Measurements from ENCODE around the gene CAMKK2. TPM values are rescaled to one million over a fixed set of nuclear protein-coding genes. Genes with fewer than 3 reads are reported as not detected.
A peak's percentile ranks its signal among the peaks of the same experiment; 100 is the strongest.
"Not testable (repeated sequence)": the region's sequence is repeated elsewhere in the genome, so short reads cannot be mapped to it uniquely, and the experiment has no call there.

Gene CAMKK2
- total RNA-seq, 1 donor from 2014 or later: 38.2 TPM

- no peak overlapping the region for H3K27ac Mint-ChIP-seq
- no peaks in the 10 kb centered on the region for H3K9me3 Mint-ChIP-seq
- no peak for DNase-seq
- peaks cover 11% of the 10 kb centered on the region for H3K4me1 Mint-ChIP-seq
- no peak overlapping the region for H3K4me3 Mint-ChIP-seq
- H3K27me3 Mint-ChIP-seq: no peaks in the 10 kb centered on the region
- H3K36me3 Mint-ChIP-seq (ENCODE audit: low read depth): peaks cover 52% of the 10 kb centered on the region
- intact Hi-C loops (cut with micrococcal nuclease): no loop called here
Measured at GRCh38 chr12:121318121-121318520, 21.6 kb upstream of the CAMKK2 start.

- H3K4me1 Mint-ChIP-seq: peaks cover 14% of the 10 kb centered on the region
- H3K27ac Mint-ChIP-seq: no peak overlapping the region
- H3K9me3 Mint-ChIP-seq: no peaks in the 10 kb centered on the region
- H3K27me3 Mint-ChIP-seq: no peaks in the 10 kb centered on the region
- DNase-seq: no peak
- no peak overlapping the region for H3K4me3 Mint-ChIP-seq
- intact Hi-C loops (cut with micrococcal nuclease): no loop called here
- H3K36me3 Mint-ChIP-seq (ENCODE audit: low read depth): peaks cover 62% of the 10 kb centered on the region
Measured at GRCh38 chr12:121314431-121314830, 17.9 kb upstream of the CAMKK2 start.

DNA sequence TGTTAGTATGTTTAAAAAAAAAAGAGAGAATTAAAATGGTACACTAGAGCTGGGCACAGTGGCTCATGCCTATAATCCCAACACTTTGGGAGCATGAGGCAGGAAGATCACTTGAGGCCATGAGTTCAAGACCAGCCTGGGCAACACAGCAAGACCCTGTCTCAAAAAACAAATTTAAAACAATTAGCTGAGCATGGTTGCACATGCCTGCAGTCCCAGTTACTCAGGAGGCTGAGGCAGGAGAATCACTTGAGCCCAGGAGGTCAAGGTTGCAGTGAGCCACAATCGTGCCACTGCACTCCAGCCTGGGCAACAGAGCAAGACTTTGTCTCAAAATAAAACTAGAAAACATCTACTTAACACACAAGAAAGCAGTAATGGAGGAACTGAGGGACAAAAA lies 13.7 kb upstream of the CAMKK2 start:
- DNase-seq; intact Hi-C loops (cut with micrococcal nuclease); H3K9me3 Mint-ChIP-seq; H3K27me3 Mint-ChIP-seq; H3K4me3 Mint-ChIP-seq: not testable (repeated sequence)
- Mint-ChIP-seq H3K4me1 (peaks cover 14% of the 10 kb centered on the region), H3K36me3 (ENCODE audit: low read depth) (peaks cover 52% of the 10 kb centered on the region), H3K27ac (peak overlapping the region; percentile 41)

DNA sequence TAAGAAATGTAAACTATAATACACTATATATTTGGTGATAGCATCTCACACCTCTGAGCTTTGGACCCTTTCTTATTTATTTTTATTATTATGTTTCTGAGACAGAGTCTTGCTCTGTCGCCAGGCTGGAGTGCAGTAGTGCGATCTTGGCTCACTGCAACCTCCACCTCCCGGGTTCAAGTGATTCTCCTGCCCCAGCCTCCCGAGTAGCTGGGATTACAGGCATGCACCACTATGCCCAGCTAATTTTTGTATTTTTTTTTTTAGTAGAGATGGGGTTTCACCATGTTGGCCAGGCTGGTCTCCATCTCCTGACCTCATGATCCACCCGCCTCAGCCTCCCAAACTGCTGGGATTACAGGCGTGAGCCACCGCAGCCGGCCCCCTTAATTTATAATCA lies 10.9 kb upstream of the CAMKK2 start:
- DNase-seq; H3K9me3 Mint-ChIP-seq; H3K4me3 Mint-ChIP-seq; H3K27ac Mint-ChIP-seq; H3K4me1 Mint-ChIP-seq; H3K27me3 Mint-ChIP-seq; intact Hi-C loops (cut with micrococcal nuclease): not testable (repeated sequence)
- H3K36me3 Mint-ChIP-seq (ENCODE audit: low read depth): peaks cover 36% of the 10 kb centered on the region

- Mint-ChIP-seq H3K4me1 (peaks cover 2% of the 10 kb centered on the region), H3K4me3 (no peak overlapping the region), H3K9me3 (no peaks in the 10 kb centered on the region), H3K27me3 (no peaks in the 10 kb centered on the region), H3K27ac (no peak overlapping the region), H3K36me3 (ENCODE audit: low read depth) (peaks cover 14% of the 10 kb centered on the region)
- intact Hi-C loops (cut with micrococcal nuclease): no loop called here
- DNase-seq: no peak
Measured at GRCh38 chr12:121304306-121304705, 7.8 kb upstream of the CAMKK2 start.

DNA sequence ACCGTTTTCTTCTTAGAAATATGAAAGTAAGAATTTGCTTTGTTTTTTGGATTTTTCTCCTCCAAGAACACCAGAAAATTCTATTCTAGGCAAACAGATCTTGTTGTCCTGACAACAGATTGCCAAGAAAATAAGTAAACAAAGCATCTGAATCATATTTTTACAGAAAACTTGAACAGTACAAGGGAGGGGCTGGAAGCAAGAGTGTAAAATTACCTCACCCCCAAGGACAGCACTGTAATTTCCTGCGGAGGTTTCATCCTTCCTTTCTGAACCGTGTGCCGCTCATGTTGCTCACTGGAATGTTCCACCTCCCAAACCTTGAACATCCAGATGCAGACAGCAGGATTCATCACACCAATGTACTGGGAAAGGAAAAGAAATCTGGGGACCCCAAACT lies 5.4 kb upstream of the CAMKK2 start:
- no peak for DNase-seq
- intact Hi-C loops (cut with micrococcal nuclease): no loop called here
- H3K4me1 Mint-ChIP-seq: peaks cover 4% of the 10 kb centered on the region
- H3K27ac Mint-ChIP-seq: no peak overlapping the region
- H3K4me3 Mint-ChIP-seq: no peak overlapping the region
- no peaks in the 10 kb centered on the region for H3K27me3 Mint-ChIP-seq
- no peaks in the 10 kb centered on the region for H3K36me3 Mint-ChIP-seq (ENCODE audit: low read depth)
- H3K9me3 Mint-ChIP-seq: no peaks in the 10 kb centered on the region

DNA sequence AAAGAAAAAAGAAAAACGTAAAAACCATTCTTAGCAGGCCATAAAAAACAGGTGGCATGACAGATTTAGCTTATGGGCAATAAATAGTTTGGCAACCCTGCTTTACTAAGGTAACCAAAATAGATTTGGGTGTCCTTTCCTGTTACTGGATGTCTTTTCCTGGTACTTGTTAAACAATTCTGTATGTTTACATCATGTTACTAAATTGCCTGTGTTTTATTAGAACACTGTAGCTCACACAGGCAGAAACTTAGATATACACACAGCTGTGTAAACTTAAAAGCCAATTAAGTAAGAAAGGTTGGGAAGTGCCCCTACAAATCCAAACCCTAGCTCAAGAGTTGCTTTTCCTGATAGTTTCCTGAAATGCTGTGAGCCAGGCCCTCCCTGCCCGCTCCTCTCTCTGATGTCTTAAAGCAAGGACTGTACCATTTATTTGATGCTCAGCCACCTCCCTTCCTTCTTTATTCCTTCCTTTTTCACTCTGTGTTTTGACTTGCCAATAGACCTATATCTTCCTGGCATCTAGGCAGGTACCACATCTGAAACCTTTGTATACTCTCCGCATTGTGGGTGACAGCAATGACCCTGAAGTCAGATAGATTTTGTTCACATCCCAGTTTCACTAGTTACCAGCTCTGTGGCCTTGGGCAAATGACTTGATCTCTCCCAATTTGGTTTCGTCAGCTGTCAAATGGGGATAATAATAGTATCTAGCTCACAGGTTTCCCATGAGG lies 3.7 kb upstream of the CAMKK2 start:
- intact Hi-C loops (cut with micrococcal nuclease): no loop called here
- no peaks in the 10 kb centered on the region for H3K9me3 Mint-ChIP-seq
- DNase-seq: no peak
- H3K4me3 Mint-ChIP-seq: no peak overlapping the region
- H3K27ac Mint-ChIP-seq: no peak overlapping the region
- peaks cover 5% of the 10 kb centered on the region for H3K36me3 Mint-ChIP-seq (ENCODE audit: low read depth)
- peaks cover 9% of the 10 kb centered on the region for H3K4me1 Mint-ChIP-seq
- no peaks in the 10 kb centered on the region for H3K27me3 Mint-ChIP-seq

DNA sequence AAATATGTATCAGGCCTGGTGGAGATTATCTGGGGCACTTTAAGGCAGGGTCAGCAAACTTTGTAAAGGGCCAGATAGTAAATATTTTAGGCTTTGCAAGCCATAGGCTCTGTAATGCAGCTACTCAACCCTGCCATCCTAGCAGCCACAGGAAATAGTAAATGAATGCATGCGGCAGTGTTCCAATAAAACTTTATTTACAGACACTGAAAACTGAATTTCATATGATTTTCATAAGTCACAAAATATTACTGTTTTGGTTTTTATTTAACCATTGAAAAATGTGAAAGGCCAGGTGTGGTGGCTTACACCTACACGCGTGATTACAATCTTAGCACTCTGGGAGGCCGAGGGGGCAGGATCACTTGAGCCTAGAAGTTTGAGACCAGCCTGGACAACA lies 3.2 kb upstream of the CAMKK2 start:
- H3K4me1 Mint-ChIP-seq: peaks cover 11% of the 10 kb centered on the region
- peaks cover 6% of the 10 kb centered on the region for H3K36me3 Mint-ChIP-seq (ENCODE audit: low read depth)
- intact Hi-C loops (cut with micrococcal nuclease): loop anchor here (5.0 kb wide), 1 partner anchor 87 kb away; the partner anchor contains the start of gene P2RX4

GRCh38 chr12:121298411-121298810 lies 1.9 kb upstream of the CAMKK2 start:
- H3K27ac Mint-ChIP-seq: peak overlapping the region; percentile 29
- H3K9me3 Mint-ChIP-seq, H3K27me3 Mint-ChIP-seq, DNase-seq: not testable (repeated sequence)
- H3K4me1 Mint-ChIP-seq: peaks cover 17% of the 10 kb centered on the region
- H3K4me3 Mint-ChIP-seq: peak overlapping the region; percentile 87
- intact Hi-C loops (cut with micrococcal nuclease): loop anchor here (5.0 kb wide), 1 partner anchor 86 kb away; the partner anchor contains the start of gene P2RX4
- peaks cover 12% of the 10 kb centered on the region for H3K36me3 Mint-ChIP-seq (ENCODE audit: low read depth)

More for the DNA sequence above, 3.2 kb upstream of the CAMKK2 start:
- Mint-ChIP-seq H3K27ac (no peak overlapping the region), H3K4me3 (no peak overlapping the region), H3K27me3 (no peaks in the 10 kb centered on the region), H3K9me3 (no peaks in the 10 kb centered on the region)
- DNase-seq: no peak

DNA sequence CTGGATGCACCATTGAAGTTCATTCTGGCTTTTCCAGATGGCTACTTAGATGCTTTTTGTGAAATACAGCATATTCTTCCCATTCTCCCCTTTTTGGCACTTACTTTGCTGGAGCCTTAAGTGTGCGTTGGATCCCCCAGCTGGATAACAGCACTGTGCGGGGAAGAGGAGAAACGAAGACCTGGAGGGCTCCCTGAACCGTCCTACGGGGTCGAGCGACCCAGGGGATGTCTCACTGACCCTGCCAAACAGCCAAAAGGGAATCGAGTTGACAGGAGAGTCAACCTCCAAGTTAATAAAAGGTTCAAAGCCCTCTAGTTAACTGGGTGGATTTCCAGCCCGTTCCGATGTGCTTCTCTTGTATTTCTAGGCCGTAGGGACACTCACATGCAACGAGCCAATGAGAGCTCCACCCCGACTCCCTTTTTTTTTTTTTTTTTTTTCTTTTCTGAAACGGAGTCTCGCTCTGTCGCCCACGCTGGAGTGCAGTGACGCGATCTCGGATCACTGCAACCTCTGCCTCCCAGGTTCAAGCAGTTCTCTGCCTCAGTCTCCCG lies 1.0 kb upstream of the CAMKK2 start:
- no peaks in the 10 kb centered on the region for H3K27me3 Mint-ChIP-seq
- peaks cover 19% of the 10 kb centered on the region for H3K4me1 Mint-ChIP-seq
- H3K9me3 Mint-ChIP-seq: no peaks in the 10 kb centered on the region
- H3K36me3 Mint-ChIP-seq (ENCODE audit: low read depth): peaks cover 13% of the 10 kb centered on the region
- H3K27ac Mint-ChIP-seq: peak overlapping the region; percentile 87
- H3K4me3 Mint-ChIP-seq: peak overlapping the region; percentile 87
- intact Hi-C loops (cut with micrococcal nuclease): loop anchor here (2.0 to 5.0 kb wide), 2 partner anchors 55 to 85 kb away; partner anchors contain the start of genes ANAPC5 and P2RX4
- DNase-seq: peak; percentile 74

DNA sequence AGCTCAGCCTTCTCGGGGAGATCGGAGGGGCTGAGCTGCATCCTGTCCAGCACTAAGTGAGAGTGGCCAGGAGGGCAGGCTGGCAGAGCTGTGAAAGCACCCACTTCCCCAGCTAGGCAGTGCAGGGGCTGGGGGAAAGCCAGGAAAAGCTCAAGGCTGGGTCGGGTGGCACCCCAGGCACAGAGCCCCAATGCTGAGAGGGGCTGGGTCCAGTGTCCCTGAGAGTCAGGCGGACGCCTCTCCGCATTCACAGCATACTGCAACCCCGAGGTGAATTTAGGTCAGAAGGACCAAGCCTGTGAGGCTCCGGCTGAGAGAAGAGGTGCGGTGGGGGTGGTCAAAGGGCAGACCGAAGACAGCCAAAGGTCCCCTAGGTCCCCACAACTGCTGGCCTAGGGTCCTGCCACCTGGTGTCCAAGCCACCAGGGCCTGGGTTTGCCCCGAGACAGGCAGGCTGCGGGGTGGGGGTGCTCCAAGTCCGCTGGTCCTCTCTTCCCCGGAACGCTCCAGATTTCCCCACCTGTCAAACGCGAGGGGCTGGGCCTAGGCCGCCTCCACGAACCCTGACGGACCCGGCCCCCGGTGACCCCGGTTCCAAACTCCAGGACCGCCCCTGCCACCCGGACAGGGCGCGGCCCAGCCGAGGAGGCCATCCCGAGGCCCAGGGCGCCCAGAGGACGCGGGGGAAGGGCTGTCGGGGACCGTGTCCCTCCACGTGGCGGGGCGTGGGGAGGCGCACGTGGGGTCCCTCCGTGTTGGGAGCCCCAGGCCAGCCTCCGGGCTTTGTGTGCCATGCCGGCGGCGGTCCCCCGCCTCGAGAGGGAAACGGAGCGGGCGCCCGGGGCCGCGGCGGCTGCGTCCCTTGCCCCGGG lies 527 bp downstream of the CAMKK2 start:
- H3K9me3 Mint-ChIP-seq: no peaks in the 10 kb centered on the region
- peak; percentile 83 for DNase-seq
- H3K27me3 Mint-ChIP-seq: no peaks in the 10 kb centered on the region
- H3K4me3 Mint-ChIP-seq: peak overlapping the region; percentile 93
- H3K36me3 Mint-ChIP-seq (ENCODE audit: low read depth): peaks cover 23% of the 10 kb centered on the region
- intact Hi-C loops (cut with micrococcal nuclease): loop anchor here (2.0 to 5.0 kb wide), 2 partner anchors 57 to 84 kb away; partner anchors contain the start of genes ANAPC5 and P2RX4
- peak overlapping the region; percentile 86 for H3K27ac Mint-ChIP-seq
- peaks cover 28% of the 10 kb centered on the region for H3K4me1 Mint-ChIP-seq

- Mint-ChIP-seq H3K27me3 (no peaks in the 10 kb centered on the region), H3K9me3 (no peaks in the 10 kb centered on the region), H3K4me1 (peaks cover 27% of the 10 kb centered on the region), H3K36me3 (ENCODE audit: low read depth) (peaks cover 23% of the 10 kb centered on the region), H3K4me3 (peak overlapping the region; percentile 93), H3K27ac (peak overlapping the region; percentile 86)
- intact Hi-C loops (cut with micrococcal nuclease): loop anchor here (5.0 kb wide), 1 partner anchor 83 kb away; the partner anchor contains the start of gene P2RX4
- peak; percentile 64 for DNase-seq
Measured at GRCh38 chr12:121295116-121295745, 1.3 kb downstream of the CAMKK2 start.

DNA sequence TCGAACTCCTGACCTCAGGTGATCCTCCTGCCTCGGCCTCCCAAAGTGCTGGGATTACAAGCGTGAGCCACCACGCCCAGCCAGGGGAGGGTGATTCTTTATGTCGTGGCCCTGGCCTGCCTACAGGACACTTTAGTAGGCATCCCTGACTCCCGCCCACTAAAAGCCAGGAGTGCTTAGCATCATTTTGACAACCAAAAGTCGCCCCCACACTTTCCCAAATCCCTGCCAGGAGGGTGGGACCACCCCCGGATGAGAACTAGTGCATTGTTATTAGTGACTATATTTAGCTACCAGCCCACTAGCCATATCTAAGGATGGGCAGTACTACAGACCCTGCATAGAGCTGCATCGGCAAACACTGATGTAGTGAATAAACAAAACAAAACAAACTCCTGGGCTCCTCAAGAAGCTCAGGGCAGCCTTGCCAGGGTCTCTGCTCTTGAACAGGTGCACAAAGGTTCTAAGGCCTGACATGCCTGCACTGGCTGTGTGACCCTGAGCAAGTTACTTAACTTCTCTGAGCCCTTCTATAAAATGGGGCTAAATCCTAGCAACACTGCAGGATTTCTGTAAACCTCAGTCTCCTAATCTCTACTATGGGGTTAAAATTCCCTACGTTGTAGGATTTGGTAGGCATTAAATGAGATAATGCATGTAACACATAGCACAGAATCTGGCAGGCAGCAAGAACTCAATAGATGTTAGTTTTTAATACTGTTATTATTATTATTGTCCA lies 2.2 kb downstream of the CAMKK2 start:
- H3K4me3 Mint-ChIP-seq: peak overlapping the region; percentile 26
- H3K4me1 Mint-ChIP-seq: peaks cover 27% of the 10 kb centered on the region

More for the DNA sequence above, 2.2 kb downstream of the CAMKK2 start:
- Mint-ChIP-seq H3K27ac (no peak overlapping the region), H3K36me3 (ENCODE audit: low read depth) (peaks cover 23% of the 10 kb centered on the region), H3K27me3 (no peaks in the 10 kb centered on the region), H3K9me3 (no peaks in the 10 kb centered on the region)
- no peak for DNase-seq
- intact Hi-C loops (cut with micrococcal nuclease): no loop called here

All from activated CD4-positive, alpha-beta T cell treated with anti-CD3 and anti-CD28 coated beads, Interleukin-2, amount 10 ng/mL, durations not matched to agents 24 days and 14 days (primary cell).